ENCODE results near the gene PSAP. TPM values are rescaled to one million over a fixed set of nuclear protein-coding genes. Genes with fewer than 3 reads are reported as not detected.

PSAP gene
- total and polyA plus RNA-seq, 7 experiments from 2014 or later, result 153 to 1,163 (median 281) TPM

- H3K4me3 ChIP-seq (ENCODE audit: low read length), result no peak overlapping the region
- ChIA-PET POLR2A (no interaction called here), CTCF (no interaction called here)
- DNase-seq (no peak), ATAC-seq (no peak)
- H3K27ac ChIP-seq (ENCODE audit: low read depth, low read length), result no peak overlapping the region
- Mint-ChIP-seq H3K4me1 (peaks cover 0 to 14% (median 0%) of the 10 kb centered on the region in 7 donors), H3K9me3 (no peaks in the 10 kb centered on the region), H3K27me3 (no peaks in the 10 kb centered on the region), H3K27ac (peak overlapping the region in 1 of 9 donors; percentile 12), H3K4me3 (no peak overlapping the region), H3K36me3 (peaks cover 9 to 50% (median 15%) of the 10 kb centered on the region in 5 donors)
- no peaks in the 10 kb centered on the region for H3K27me3 ChIP-seq (ENCODE audit: control insufficient read depth in 2 of 2, insufficient read depth in 2 of 2, low read length in 2 of 2)
- H3K9me3 ChIP-seq (ENCODE audit: control insufficient read depth in 2 of 3, low read length in 3 of 3), result no peaks in the 10 kb centered on the region
- H3K4me1 ChIP-seq (ENCODE audit: control insufficient read depth in 2 of 2, insufficient read depth in 2 of 2, low read length in 2 of 2), result no peaks in the 10 kb centered on the region
- intact Hi-C loops (cut with micrococcal nuclease), result no loop called here
- peaks cover 6 to 97% (median 37%) of the 10 kb centered on the region in 3 experiments for H3K36me3 ChIP-seq (ENCODE audit: control insufficient read depth in 2 of 3, insufficient read depth in 3 of 3, low read length in 3 of 3)
Observed at GRCh38 chr10:71819441-71819861, 31.6 kb downstream of the PSAP start.

GRCh38 chr10:71818674-71819260 is 32.3 kb downstream of the PSAP start:
- CTCF ChIA-PET, result no interaction called here
- Histone ChIP-seq H3K4me1 (ENCODE audit: control insufficient read depth in 2 of 2, insufficient read depth in 2 of 2, low read length in 2 of 2) (no peaks in the 10 kb centered on the region), H3K4me3 (ENCODE audit: low read length) (no peak overlapping the region), H3K27me3 (ENCODE audit: control insufficient read depth in 2 of 2, insufficient read depth in 2 of 2, low read length in 2 of 2) (no peaks in the 10 kb centered on the region), H3K36me3 (ENCODE audit: control insufficient read depth in 2 of 3, insufficient read depth in 3 of 3, low read length in 3 of 3) (peaks cover 6 to 90% (median 37%) of the 10 kb centered on the region in 3 experiments), H3K9me3 (ENCODE audit: control insufficient read depth in 2 of 3, low read length in 3 of 3) (no peaks in the 10 kb centered on the region), H3K27ac (ENCODE audit: low read depth, low read length) (no peak overlapping the region)
- Mint-ChIP-seq H3K36me3 (peaks cover 9 to 45% (median 15%) of the 10 kb centered on the region in 5 donors), H3K4me3 (no peak overlapping the region), H3K27ac (no peak overlapping the region), H3K27me3 (no peaks in the 10 kb centered on the region), H3K4me1 (peaks cover 0 to 14% (median 0%) of the 10 kb centered on the region in 7 donors), H3K9me3 (no peaks in the 10 kb centered on the region)
- POLR2A ChIA-PET, result interaction anchor here (0.7 kb wide), 1 partner anchor 1675 kb away, joined by 3 read pairs; no protein-coding TSS in a partner anchor
- intact Hi-C loops (cut with micrococcal nuclease), result no loop called here
- no peak for DNase-seq
- no peak for ATAC-seq

GRCh38 chr10:71817831-71818655 is 33.0 kb downstream of the PSAP start:
- no peaks in the 10 kb centered on the region for H3K4me1 ChIP-seq (ENCODE audit: control insufficient read depth in 2 of 2, insufficient read depth in 2 of 2, low read length in 2 of 2)
- CTCF ChIA-PET, result no interaction called here
- POLR2A ChIA-PET, result interaction anchor here (0.7 kb wide), 1 partner anchor 1674 kb away, joined by 3 read pairs; no protein-coding TSS in a partner anchor
- no peak overlapping the region for H3K4me3 ChIP-seq (ENCODE audit: low read length)
- H3K9me3 ChIP-seq (ENCODE audit: control insufficient read depth in 2 of 3, low read length in 3 of 3), result no peaks in the 10 kb centered on the region
- peaks cover 6 to 83% (median 37%) of the 10 kb centered on the region in 3 experiments for H3K36me3 ChIP-seq (ENCODE audit: control insufficient read depth in 2 of 3, insufficient read depth in 3 of 3, low read length in 3 of 3)
- DNase-seq (no peak), ATAC-seq (peak; percentile 76)
- Mint-ChIP-seq H3K36me3 (peaks cover 9 to 42% (median 15%) of the 10 kb centered on the region in 5 donors), H3K27ac (no peak overlapping the region), H3K4me3 (no peak overlapping the region), H3K4me1 (peaks cover 0 to 14% (median 0%) of the 10 kb centered on the region in 7 donors), H3K27me3 (no peaks in the 10 kb centered on the region), H3K9me3 (no peaks in the 10 kb centered on the region)
- no peak overlapping the region for H3K27ac ChIP-seq (ENCODE audit: low read depth, low read length)
- intact Hi-C loops (cut with micrococcal nuclease), result no loop called here
- no peaks in the 10 kb centered on the region for H3K27me3 ChIP-seq (ENCODE audit: control insufficient read depth in 2 of 2, insufficient read depth in 2 of 2, low read length in 2 of 2)

GRCh38 chr10:71816936-71817618 is 34.0 kb downstream of the PSAP start:
- no peak for DNase-seq
- intact Hi-C loops (cut with micrococcal nuclease), result no loop called here
- Histone ChIP-seq H3K4me3 (ENCODE audit: low read length) (no peak overlapping the region), H3K9me3 (ENCODE audit: control insufficient read depth in 2 of 3, low read length in 3 of 3) (no peaks in the 10 kb centered on the region), H3K27me3 (ENCODE audit: control insufficient read depth in 2 of 2, insufficient read depth in 2 of 2, low read length in 2 of 2) (no peaks in the 10 kb centered on the region), H3K36me3 (ENCODE audit: control insufficient read depth in 2 of 3, insufficient read depth in 3 of 3, low read length in 3 of 3) (peaks cover 6 to 75% (median 37%) of the 10 kb centered on the region in 3 experiments), H3K4me1 (ENCODE audit: control insufficient read depth in 2 of 2, insufficient read depth in 2 of 2, low read length in 2 of 2) (no peaks in the 10 kb centered on the region), H3K27ac (ENCODE audit: low read depth, low read length) (no peak overlapping the region)
- Mint-ChIP-seq H3K27ac (peak overlapping the region in 5 of 9 donors; percentile 36 to 51 (median 46)), H3K27me3 (no peaks in the 10 kb centered on the region), H3K4me3 (no peak overlapping the region), H3K9me3 (no peaks in the 10 kb centered on the region), H3K4me1 (peaks cover 0 to 7% (median 0%) of the 10 kb centered on the region in 7 donors), H3K36me3 (peaks cover 9 to 42% (median 14%) of the 10 kb centered on the region in 5 donors)
- POLR2A ChIA-PET, result no interaction called here
- ATAC-seq, result no peak
- CTCF ChIA-PET, result interaction anchor here (0.8 kb wide), 1 partner anchor 16 kb away, joined by 3 read pairs; no protein-coding TSS in a partner anchor

- no peaks in the 10 kb centered on the region for H3K4me1 ChIP-seq (ENCODE audit: control insufficient read depth in 2 of 2, insufficient read depth in 2 of 2, low read length in 2 of 2)
- no peak for ATAC-seq
Observed at GRCh38 chr10:71816421-71816851, 34.6 kb downstream of the PSAP start.

GRCh38 chr10:71815515-71816130 is 35.4 kb downstream of the PSAP start:
- DNase-seq (no peak), ATAC-seq (no peak)
- no peaks in the 10 kb centered on the region for H3K4me1 ChIP-seq (ENCODE audit: control insufficient read depth in 2 of 2, insufficient read depth in 2 of 2, low read length in 2 of 2)
- H3K4me1 Mint-ChIP-seq, result peaks cover 0 to 7% (median 0%) of the 10 kb centered on the region in 7 donors
- ChIA-PET CTCF (no interaction called here), POLR2A (no interaction called here)
- no peak overlapping the region for H3K4me3 Mint-ChIP-seq
- no peaks in the 10 kb centered on the region for H3K27me3 ChIP-seq (ENCODE audit: control insufficient read depth in 2 of 2, insufficient read depth in 2 of 2, low read length in 2 of 2)
- no peaks in the 10 kb centered on the region for H3K9me3 Mint-ChIP-seq
- no peaks in the 10 kb centered on the region for H3K9me3 ChIP-seq (ENCODE audit: control insufficient read depth in 2 of 3, low read length in 3 of 3)
- no peak overlapping the region for H3K27ac ChIP-seq (ENCODE audit: low read depth, low read length)
- intact Hi-C loops (cut with micrococcal nuclease), result no loop called here
- peaks cover 4 to 37% (median 7%) of the 10 kb centered on the region in 5 donors for H3K36me3 Mint-ChIP-seq
- no peak overlapping the region for H3K4me3 ChIP-seq (ENCODE audit: low read length)
- peak overlapping the region in 1 of 9 donors; percentile 72 for H3K27ac Mint-ChIP-seq
- peaks cover 0 to 61% (median 29%) of the 10 kb centered on the region in 3 experiments for H3K36me3 ChIP-seq (ENCODE audit: control insufficient read depth in 2 of 3, insufficient read depth in 3 of 3, low read length in 3 of 3)
- H3K27me3 Mint-ChIP-seq, result no peaks in the 10 kb centered on the region

More at GRCh38 chr10:71816421-71816851, 34.6 kb downstream of the PSAP start:
- no peaks in the 10 kb centered on the region for H3K9me3 Mint-ChIP-seq
- DNase-seq, result no peak
- no peak overlapping the region for H3K4me3 ChIP-seq (ENCODE audit: low read length)
- ChIA-PET CTCF (interaction anchor here (0.8 kb wide), 1 partner anchor 17 kb away, joined by 3 read pairs; no protein-coding TSS in a partner anchor), POLR2A (no interaction called here)
- intact Hi-C loops (cut with micrococcal nuclease), result no loop called here
- no peaks in the 10 kb centered on the region for H3K9me3 ChIP-seq (ENCODE audit: control insufficient read depth in 2 of 3, low read length in 3 of 3)
- no peak overlapping the region for H3K4me3 Mint-ChIP-seq
- no peaks in the 10 kb centered on the region for H3K27me3 ChIP-seq (ENCODE audit: control insufficient read depth in 2 of 2, insufficient read depth in 2 of 2, low read length in 2 of 2)
- peaks cover 9 to 42% (median 10%) of the 10 kb centered on the region in 5 donors for H3K36me3 Mint-ChIP-seq
- H3K4me1 Mint-ChIP-seq, result peaks cover 0 to 7% (median 0%) of the 10 kb centered on the region in 7 donors
- H3K36me3 ChIP-seq (ENCODE audit: control insufficient read depth in 2 of 3, insufficient read depth in 3 of 3, low read length in 3 of 3), result peaks cover 6 to 69% (median 31%) of the 10 kb centered on the region in 3 experiments
- H3K27ac ChIP-seq (ENCODE audit: low read depth, low read length), result no peak overlapping the region
- H3K27ac Mint-ChIP-seq, result peak overlapping the region in 4 of 9 donors; percentile 36 to 70 (median 54)
- H3K27me3 Mint-ChIP-seq, result no peaks in the 10 kb centered on the region

All from naive thymus-derived CD4-positive, alpha-beta T cell (primary cell).